GM18907 (cell line): Measurements from ENCODE around the gene DNAJC25.

ENCODE experiments used
- ATAC-seq: cut with Tn5 transposase; IDR thresholded peaks from one replicate; pipeline ENCODE4 v1.9.1; 2021; ENCODE audit warnings: mild to moderate bottlenecking, moderate library complexity; ENCODE audit not compliant: unreplicated experiment

Gene DNAJC25

GRCh38 chr9:111627260-111627963, 3.7 kb upstream of the DNAJC25 start:
- no peak for ATAC-seq

DNA sequence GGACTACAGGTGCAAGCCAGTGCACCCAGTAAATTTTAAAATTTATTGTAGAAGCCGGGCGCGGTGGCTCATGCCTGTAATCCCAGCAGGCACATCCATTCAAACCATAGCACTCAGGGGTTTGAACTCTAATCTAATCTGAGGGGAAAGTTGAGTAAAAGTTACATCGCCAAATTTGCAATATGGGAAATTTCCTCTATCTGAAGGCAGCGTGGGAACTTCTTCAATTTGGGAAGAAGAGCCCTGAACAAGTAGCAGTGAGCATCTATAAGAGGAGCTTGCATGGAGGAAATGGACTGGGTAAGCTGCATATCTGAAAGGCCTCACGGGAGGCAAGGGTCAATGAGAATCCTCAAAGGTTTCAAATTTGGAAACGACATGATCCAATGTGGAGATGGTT, 2.7 kb upstream of the DNAJC25 start:
- no peak for ATAC-seq

GRCh38 chr9:111630182-111630963, 761 bp upstream of the DNAJC25 start:
- ATAC-seq: peak; percentile 36

GRCh38 chr9:111630964-111631213, 245 bp upstream of the DNAJC25 start:
- ATAC-seq: no peak

GRCh38 chr9:111632060-111632459, 926 bp downstream of the DNAJC25 start:
- ATAC-seq: no peak

DNA sequence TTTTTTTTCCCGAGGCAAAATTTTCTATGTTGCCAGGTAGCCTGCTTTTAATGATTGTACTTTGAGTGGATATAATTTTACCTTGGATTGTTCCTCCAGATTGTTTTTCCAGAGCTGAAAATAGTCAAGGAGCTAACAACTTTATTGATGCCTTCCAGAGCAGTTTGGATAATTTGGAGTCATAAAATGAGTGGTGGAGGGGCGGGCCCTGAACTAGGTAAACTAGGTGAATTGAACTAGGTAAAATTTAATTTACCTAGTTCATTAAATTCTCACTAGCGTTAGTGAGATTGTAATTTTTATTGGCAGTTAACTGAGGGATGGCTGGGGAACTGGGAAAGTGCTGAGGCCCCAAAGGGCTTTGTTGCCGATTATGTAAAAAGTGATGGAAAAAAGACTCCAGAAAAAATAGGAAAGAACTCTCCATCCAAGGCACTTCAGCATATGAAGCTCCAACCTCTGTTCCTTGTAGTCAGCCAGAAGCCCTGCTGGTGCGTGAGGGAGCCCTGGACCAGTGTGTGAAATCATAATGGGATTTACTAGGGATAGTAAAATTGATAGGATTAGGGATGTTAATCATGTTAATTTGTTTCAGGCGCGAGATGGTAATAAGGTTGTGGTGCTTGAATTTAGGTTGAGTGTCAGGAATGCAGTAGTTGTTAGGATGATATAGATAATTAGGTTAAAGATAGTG, 1.7 kb downstream of the DNAJC25 start:
- ATAC-seq: no peak

- ATAC-seq: no peak
These were observed 2.2 kb downstream of the DNAJC25 start for GRCh38 chr9:111633389-111633736.

- no peak for ATAC-seq
These were observed 3.7 kb downstream of the DNAJC25 start for GRCh38 chr9:111634860-111635259.

- ATAC-seq: no peak
These were observed 6.4 kb downstream of the DNAJC25 start for GRCh38 chr9:111637421-111637950.

DNA sequence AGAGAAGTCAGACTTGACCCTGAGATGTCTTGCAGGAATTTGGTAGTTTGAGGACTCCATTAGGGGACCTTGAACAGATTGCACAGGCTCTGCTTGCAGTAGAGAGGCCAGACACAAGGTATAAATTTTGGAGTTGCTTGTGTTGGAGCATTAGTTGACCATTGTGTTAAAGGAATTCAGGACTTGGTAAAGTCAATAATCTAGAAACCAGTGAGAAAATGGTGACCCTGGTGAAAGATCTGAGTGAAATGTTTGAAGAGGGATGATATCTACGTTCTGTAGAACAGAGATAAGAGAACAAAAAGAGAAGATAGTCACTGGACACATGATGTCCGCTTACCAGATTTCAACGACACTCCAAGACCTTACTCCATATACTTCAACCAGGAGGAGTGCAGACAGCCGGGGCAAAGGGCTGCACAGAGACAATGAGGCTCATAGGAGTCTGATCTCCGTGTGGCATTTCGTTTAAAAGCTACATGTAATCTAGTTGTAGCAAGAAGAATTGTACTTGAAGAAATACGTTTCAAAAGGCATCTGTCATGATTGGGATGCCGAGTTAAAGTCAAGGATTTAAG, 13.2 kb downstream of the DNAJC25 start:
- ATAC-seq: no peak

- no peak for ATAC-seq
These were observed 14.7 kb downstream of the DNAJC25 start for GRCh38 chr9:111645806-111646205.

DNA sequence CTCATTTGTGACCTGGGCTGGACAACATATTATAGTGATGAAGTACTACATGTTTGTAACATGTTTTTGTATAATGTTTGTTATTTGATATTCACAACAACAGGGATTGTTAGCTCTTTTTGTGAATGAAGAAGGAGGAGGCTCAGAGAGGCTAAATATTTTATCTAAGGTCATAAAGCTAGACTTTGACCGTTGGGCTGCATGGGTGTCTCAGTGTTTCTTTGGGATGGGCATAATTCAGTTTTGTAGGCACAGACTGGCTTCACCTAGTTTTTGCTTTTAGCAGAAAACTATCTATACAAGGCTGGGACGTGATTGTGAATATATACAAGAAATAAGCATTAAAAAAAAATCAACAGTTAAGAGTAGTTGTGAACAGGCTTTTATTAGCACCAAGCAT, 15.3 kb downstream of the DNAJC25 start:
- ATAC-seq: no peak

DNA sequence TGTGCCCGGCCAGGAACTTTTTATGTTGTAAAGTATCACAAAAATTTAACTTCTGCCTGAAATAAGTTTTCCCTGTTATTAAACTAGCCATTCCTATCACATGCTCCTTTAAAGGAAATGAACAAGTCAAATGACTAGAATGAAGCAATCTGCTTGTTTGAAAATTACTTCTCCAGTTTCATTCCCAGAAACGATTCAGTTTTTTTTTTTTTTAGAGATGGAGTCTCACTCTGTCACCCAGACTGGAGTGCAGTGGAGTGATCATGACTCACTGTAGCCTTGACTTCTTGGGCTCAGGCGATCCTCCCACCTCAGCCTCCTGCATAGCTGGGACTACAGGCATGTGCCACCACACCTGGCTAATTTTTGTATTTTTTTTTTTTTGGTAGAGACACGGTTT, 16.9 kb downstream of the DNAJC25 start:
- no peak for ATAC-seq

DNA sequence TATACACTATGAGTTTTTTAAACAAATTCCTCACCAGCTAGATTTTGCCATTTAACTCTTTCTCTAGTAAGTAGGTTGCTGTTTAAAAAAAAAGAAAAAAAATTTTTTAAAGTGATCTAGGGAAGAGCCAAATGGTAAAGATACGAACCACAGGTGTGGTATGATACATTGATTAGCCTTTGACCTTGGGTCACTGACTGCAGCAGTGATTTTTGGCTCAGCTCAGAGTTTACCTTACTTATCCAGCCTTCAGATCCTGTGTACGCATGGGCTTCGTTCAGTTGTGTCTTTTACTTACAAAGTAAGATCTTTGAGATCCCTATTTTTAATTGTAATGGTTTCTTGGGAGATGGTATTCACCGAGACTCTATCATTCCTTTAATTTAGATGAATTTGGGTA, 17.9 kb downstream of the DNAJC25 start:
- no peak for ATAC-seq

- no peak for ATAC-seq
These were observed 25.9 kb downstream of the DNAJC25 start for GRCh38 chr9:111657051-111657450.

DNA sequence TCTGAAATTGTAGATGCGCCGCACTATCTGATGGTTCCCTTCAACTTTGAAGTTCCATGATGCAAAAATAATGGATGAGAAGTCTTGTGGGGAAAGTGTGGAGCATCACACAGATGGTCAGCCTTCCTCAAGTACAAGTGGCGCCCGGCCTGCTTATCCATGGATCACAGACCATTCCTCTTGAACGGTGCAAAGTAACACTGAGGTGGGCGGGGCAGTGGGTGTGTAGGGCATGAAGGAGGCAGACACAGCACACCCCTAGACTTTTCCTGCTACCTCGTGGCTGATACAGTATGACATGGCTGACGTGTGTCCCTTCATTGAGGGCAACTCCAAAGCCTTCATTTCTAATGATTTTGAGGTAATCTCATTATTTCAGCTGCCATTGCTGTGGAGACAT, 27.8 kb downstream of the DNAJC25 start:
- no peak for ATAC-seq

GRCh38 chr9:111659691-111660090, 28.6 kb downstream of the DNAJC25 start:
- no peak for ATAC-seq

GRCh38 chr9:111661150-111661801, 30.1 kb downstream of the DNAJC25 start, which contains the start of gene GNG10:
TSS of gene GNG10 (plus strand) at chr9:111661605. CDS start at chr9:111661635, 30 bp downstream.
- peak; percentile 82 for ATAC-seq

- ATAC-seq: peak; percentile 39
These were observed 30.8 kb downstream of the DNAJC25 start for GRCh38 chr9:111661802-111662521.

GRCh38 chr9:111662576-111663300, 31.6 kb downstream of the DNAJC25 start:
- peak; percentile 8 for ATAC-seq
